ENCODE measurements around the gene TNS4.

The TNS4 gene

DNA sequence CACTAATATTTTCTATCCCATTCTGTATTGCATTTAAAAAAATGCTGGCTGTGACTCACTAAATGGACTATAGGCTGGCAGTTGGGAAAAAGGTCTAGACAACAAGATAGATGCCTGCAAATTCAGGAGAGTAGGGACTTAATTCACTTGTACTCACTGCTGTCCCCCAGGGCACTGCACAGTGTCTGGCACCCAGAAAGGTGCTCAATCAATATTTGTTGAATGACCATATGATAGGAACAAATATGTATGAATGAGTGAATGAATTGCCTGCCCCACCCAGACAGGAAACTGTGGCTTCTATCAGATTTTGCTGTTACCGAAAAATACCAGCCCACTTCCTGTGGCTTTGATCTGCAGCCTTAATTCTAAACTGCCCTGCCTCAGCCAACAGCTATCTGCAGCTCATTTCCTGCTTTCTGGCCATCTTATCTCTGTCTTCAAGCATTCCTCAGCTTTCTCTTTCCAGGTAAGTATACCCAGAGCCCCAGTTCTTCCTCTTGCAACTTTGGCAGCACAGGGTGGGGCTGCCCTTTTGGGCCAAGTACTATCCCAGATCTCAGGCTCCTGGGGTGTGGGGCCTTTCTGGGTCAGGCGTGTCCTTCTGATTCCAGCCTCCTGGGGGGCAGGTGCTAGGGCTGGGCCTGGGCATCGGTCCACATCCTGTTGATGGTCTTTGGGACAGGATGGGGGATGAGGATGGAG, 15.3 kb upstream of the TNS4 start:
- peak; percentile 53 to 66 for DNase-seq (ENCODE audit: low read depth in 2 of 2)

DNA sequence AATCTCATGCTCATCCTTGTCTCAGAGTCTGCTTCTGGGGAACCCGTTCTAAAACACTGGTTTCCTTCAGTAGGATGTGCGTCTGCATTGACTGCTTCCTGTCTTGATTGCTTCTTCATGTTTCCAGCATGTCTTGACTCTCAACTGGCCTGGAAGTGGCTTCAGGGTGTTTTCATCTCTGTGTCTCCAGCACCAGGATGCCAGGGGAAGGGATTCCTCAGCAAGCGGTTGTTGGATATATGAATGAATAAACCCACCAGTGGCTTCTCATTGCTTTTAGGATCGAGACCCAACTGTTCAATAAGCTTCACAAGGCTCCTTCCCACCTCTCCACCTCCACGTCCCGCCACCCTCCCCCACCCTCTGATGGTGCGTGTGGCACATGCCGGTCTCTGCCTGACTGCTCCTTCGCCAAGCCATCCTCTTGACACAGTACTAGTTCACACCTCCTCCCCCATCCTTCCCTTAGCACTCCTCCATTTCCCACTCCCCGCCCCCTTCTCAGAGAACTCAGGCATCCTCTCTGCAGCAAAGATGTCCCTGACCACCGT, 14.1 kb upstream of the TNS4 start:
- peak in 1 of 2 donors; percentile 19 for DNase-seq (ENCODE audit: low read depth in 2 of 2)

DNA sequence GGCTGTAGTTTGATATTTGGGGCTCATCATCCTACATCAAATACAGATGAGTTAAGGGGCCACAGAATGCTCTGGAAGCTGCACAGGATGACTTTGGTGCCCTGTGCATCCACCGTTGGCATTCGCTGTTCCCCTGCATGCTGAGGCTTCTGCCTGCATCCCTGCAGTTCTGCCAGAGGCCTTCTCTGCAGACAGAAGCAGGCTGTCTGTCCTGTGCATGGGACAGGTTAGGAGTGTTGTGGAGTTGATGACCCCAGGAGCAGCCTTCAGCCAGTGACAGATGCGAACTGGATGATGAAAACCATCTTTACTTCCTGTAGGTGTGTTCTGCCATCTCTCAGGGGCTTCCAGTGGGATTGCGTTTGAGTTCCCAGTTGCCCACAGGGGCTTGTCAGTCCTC, 13.6 kb upstream of the TNS4 start:
- DNase-seq (ENCODE audit: low read depth in 2 of 2), result no peak

DNA sequence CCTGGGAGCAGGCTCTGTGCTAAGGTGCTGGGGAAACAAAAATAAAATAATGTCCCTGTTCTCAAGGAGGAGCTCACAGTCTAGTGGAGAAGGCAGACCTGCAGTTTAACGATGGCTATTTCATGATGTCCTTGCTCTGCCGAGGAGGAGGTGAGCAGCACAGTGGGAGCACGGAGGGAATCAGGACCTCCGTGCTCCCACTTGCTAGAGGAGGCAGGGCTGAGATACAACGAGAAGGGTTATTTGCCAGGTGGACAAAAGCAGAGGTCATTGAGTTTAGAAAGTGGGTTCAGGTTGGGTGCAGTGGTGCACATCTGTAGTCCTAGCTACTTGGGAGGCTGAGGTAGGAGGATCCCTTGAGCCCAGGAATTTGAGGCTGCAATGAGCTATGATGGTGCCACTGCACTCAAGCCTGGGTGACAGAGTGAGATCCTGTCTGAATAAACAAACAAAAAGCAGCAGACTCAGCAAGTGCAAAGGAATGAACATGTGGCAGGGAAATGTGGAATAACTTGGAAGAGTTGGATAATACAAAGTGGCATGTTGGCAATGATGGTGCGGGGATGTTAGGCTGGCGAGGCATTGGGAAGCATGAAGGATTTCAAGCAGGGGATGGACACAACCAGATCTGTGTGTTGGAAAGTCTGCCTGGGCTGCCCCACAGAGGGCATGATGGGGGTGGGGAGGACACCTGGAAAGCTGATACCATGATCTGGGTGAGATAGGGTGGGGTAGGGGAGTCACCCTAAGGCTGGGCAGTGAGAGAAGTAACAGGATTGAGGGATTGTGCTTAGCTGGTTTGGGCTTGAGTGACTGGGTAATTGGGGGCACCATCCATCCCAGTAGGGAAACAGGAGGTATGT, 12.8 kb upstream of the TNS4 start:
- no peak for DNase-seq (ENCODE audit: low read depth in 2 of 2)

DNA sequence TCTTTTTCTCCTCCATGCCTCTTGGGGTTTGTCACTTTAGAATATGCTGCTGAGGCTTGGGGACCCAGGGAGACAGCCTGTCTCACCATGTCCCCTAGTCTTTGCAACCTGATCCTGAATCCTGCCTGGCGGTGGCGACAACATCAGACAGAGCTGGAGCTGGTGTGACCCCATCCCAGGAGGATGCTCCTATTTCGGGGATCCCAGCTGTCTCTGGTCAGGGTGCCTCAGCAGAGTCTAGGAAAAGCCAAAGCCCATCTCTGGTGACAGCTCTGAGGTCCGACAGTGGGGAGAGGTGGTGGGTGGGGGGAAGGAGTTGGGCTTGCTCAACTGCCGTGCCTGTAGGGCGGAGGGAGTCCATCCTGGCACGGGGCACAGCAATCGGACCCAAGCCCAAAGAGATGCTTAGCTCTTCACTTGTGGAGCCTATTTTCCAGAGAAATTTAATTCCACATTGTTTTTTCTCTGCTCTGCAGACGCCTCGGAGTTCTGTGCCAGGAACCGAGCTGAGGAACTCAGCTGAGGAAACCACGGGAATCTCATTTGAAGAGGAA, 10.3 kb upstream of the TNS4 start:
- no peak for DNase-seq (ENCODE audit: low read depth in 2 of 2)

DNA sequence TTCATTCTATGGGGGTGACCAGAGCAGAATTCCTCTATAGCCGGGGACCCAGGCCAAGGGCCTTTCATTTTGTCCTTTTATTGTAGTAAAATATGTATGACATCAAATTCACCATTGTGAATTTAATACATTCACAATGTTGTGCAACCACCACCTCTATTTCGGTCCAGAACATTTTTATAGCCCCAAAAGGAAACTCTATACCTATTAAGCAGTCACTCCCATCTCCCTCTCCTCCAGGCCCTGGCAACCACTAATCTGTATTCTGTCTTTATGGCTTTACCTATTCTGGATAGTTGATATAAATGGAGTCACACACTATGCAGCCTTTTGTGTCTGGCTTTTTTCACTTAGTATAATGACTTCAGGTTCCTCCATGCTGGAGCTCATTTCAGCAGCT, 9.7 kb upstream of the TNS4 start:
- DNase-seq (ENCODE audit: low read depth in 2 of 2), result no peak

DNA sequence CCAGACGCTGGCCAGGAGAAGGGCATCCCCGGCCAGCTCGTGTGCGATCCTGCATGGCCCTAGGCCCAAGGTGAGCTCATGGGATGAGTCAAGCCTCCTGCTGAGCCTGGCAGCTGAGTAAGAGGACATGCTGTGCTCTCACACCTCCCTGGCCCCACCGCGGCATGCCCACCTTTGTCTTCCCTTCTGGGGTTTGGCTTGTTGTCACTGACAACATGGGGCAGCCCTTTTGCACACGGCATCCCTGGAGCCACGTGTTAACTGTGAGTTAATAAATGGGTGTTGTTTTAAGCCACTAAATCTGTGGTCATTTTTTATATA, 8.9 kb upstream of the TNS4 start:
- no peak for DNase-seq (ENCODE audit: low read depth in 2 of 2)

DNA sequence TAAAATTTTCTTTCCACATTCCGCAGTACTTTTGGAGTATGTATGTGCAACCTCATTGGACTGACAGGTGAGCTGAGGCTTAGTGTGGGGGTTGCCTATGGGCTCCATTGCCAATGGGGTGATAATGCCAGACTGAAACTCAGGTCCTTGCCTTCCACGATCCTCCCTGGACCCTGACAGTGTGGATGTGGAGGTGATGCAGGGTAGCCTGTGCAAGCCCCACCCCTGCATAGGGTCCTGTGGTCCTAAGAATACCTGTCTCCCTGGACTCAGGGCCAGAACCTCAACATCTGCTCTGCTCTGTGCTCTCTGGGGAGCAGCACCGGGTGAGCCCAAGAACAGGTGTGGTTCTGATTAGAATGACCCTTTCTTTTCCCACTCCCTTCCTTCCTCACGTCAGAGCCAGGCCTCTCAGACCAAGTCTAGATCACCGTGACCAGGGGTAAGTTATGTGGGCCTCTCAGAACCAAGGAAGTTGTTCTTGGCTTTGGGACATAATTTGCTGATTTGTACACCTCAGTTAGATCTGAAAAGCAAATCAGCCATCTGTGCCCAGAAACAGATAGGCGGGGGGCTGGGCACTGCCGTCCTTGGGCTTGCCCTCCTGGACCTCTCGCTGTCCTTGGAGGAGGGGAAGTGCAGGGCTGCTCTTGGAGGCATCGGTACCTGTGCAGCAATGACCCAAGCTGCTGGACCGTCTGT, 8.4 kb upstream of the TNS4 start:
- DNase-seq (ENCODE audit: low read depth in 2 of 2), result no peak

DNA sequence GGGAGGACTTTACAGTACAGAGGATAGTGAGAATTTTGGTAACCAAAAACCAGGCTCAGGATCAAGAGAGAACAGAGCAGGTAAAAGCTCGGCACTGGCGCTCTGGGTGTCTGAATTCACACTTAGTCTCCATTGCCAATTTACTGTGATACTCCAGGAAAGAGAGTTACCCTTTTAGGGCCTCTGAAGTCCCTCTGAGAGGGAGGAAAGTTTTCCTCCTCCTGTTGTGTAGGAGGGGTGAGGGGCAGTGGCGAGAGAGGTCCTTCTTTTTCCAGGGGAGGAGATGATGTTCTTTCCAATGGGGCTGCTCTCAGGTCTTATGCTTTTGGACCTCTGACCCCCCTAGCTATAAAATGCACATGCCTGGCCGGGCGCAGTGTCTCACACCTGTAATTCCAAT, 5.4 kb upstream of the TNS4 start:
- DNase-seq (ENCODE audit: low read depth in 2 of 2), result no peak

DNA sequence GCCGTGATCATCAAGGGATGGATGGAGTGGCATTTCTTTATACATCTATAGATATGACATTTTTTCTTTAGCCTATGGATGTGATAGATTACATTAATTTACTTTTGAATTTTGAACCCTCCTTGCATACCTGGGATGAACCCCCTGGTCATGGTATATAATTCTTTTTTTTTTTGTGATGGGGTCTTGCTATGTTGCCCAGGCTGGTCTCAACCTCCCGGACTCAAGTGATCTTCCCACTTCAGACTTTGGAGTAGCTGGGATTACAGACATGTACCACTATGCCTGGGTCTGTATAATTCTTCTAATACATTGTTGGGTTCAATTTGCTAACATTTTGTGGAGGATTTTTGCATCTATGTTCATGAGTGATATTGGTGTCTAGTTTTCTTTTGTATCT, 1.7 kb upstream of the TNS4 start:
- DNase-seq (ENCODE audit: low read depth in 2 of 2), result no peak

DNA sequence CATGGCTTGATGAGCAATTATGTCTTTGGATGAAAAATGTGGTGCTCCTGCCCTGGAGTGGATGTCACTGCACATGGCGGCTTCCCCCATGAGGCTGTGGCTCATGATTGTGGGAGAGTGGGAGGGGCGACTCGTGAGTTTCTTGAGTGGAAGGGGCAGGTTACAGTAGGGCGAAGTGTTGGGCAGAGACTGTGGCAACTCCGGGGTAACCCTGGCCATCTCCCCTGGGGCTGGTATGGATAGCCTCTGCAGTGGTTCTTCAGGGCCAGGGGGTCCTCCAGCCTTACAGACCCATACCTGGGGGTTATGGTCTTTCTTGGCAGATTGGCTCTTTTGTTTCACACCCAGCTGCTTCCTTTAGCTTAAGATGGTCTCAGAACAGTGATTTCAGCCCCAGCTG, 1.3 kb upstream of the TNS4 start:
- DNase-seq (ENCODE audit: low read depth in 2 of 2), result no peak

DNA sequence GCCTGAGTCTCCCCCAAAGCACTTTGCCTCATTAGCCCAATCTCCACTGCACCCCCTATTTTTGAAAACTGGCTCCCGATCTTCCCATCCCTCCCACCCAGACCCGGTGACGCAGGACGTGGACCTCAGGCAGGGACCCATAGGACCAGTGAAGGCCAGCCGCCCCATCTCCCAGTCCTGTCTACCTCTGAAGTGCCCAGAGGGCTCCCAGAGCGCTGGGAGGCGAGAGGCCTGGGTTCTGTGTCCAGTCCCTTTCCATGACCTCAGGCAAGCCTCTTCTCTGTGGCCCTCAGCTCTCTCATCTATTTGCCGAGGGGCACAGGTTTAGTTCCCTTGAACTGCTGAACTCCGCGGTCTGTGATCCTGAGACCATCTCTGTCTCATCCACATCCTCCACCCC, 714 bp downstream of the TNS4 start:
- DNase-seq (ENCODE audit: low read depth in 2 of 2), result no peak

DNA sequence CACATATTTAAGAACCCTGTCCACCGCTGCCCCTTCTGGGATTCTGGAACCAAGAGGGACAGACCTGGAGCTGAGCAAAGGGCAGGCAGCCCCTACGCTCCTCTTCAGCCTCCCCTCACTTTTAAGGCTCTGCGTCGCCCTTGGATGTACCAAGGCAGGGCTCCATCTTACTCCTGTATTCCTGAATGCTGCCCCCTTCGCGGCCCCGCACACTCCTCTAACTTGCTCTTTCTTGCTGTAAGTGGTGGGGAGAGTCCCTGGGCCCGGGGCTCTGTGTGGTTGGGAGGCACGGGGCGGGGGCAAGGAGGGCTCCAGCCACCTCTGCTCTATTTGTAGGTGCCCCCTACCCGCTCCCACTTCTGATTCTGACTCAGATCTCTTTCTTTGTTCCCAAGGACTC, 1.2 kb downstream of the TNS4 start:
- no peak for DNase-seq (ENCODE audit: low read depth in 2 of 2)

DNA sequence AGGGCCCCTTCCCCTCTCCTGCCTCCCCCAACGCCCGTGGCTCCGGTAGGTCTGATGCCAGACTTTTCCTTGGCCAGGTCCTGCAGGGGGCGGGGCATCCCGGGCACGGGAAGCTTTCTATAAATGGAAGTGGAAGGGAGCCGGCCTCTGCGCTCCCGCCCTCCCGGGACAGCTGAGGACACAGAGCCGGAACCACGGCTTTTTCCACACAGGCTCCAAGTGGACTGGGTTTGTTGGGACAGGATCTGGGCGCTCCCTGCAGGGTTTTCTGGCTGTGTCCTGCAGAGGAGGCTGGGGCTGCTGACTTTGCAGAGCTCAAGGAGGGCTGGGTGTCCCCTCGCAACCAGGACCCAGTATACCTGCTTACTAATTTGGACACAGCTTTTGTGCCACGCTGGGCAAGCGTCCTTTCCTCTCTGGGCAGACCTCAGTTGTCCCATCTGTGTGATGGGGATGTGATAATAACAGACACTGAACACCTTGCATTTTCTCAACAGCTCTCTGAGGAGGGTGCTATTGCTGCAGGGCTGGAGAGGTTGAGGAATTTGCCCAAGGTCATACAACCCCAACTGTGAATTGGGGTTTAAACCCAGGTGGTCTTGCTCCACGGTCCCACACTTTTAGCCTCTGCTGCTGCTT, 1.8 kb downstream of the TNS4 start:
- no peak for DNase-seq (ENCODE audit: low read depth in 2 of 2)

DNA sequence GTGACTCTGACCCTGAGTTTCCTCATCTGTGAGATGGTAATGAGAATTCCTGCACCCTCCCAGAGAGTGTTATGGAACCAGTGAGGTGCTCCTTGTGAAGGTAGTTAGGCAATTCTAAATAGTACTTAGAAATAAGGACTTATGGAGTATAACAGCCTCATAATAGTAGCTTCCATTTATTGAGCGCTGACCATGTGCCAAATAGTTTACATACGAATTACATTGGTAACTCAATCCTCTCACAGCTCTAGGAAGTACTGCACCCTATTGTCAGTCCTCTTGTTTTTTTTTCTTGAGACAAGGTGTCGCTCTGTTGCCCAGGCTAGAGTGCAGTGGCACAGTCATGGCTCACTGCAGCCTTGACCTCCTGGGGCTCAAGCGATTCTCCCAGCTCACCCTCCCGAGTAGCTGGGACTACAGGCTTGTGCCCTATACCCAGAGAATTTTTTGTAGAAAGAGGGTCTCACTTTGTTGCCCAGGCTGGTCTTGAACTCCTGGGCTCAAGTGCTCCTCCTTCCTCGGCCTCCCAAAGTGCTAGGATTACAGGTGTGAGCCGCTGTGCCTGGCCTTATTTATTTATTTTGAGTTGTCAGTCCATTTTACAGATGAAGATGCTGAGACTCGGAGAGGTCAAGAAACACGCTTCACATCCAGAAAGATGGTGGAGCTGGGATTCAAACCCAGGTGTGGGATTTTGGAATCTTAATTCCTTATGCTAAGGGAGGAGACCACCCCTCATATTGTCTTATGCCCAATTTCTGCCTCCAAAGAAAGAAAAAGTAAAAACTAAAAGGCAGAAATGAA, 2.9 kb downstream of the TNS4 start:
- no peak for DNase-seq (ENCODE audit: low read depth in 2 of 2)

DNA sequence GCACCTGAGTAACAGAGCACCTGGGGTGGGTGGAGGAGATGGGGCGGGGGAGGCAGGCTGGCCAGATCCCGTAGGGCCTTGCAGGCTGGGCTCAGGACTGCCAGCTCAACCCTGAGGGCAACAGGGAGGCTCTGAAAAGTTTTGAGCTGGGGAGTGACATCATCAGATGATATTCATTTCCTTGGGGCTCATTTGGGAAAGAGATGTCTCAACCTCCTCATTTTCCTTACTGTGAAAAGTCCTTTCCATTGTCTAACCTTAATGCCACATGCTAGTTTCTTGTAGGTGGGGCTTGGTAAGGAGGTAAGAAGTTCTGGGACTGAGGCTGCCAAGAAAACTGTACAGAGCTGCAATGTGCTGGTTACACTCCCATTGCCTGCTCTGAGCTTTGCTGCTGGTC, 3.7 kb downstream of the TNS4 start:
- no peak for DNase-seq (ENCODE audit: low read depth in 2 of 2)

DNA sequence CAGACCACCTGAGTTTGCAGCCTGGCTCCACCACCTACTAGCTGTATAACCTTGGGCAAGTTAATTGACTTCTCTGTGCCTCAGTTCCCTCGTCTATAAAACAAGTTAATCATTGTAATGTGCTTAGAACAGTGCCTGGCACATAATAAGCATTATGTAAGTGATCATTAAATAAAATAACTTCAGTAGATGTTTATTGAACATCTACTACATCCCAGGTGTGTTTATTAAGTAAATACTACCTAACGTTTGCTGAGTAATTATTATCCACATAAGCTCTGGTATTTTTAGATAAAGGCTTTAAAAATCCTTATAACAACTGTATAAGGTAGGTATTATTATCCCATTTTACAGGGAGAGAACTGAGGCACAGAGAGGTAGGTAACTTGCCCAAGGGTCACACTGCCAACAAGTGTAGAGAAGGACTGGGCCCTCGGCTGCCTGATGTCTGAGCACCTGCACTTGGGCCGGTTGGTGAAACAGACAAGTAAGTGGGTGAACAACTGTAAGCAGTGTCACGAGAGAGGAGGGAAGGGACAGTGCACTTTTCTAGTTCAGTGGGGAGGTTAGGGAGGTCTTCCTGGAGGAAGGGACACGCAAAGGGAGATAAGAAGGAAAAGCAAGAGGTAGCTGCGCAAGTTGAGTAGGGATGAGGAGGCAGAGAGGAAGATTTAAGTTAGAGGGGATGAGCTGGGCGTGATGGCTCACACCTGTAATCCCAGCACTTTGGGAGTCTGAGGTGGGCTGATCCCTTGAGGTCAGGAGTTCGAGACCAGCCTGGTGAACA, 4.6 kb downstream of the TNS4 start:
- DNase-seq (ENCODE audit: low read depth in 2 of 2), result no peak

DNA sequence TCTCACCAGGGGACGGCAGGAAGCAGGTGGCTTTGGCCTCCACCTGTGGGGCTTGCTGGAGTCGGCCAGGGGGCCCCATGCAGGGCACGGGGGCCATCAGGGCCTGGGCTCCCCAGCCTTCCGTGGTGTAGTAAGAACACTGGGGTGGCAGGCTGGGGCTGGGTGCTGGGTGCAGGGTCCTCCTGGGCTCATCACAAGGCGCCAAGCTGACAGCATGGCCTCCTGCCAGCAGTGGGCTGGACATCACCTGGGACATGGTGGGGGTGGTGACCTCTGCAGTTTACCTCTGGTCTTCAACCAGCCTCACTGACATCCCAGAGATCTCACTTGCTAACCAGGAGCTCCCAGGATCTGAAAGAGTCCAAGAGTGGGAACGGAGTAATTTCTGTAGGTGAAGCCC, 5.3 kb downstream of the TNS4 start:
- DNase-seq (ENCODE audit: low read depth in 2 of 2), result no peak

DNA sequence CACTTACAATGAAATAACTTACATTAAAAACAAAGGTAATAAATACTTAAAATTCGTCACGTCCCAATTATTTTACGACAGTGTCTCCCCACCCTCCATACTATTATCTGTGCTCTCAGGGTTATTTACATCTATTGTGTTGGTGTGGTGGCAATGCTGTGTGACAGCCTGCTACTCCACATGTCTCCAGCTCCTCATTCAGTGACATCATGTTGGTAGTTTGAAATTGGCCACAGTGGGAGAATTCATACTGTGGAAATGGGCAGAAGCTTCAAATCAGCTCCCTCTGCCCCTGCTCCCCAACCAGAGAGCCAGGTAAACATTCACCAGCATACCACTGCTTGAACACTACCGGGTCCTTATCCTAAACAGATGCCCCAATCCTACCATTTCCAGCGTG, 6.3 kb downstream of the TNS4 start:
- no peak for DNase-seq (ENCODE audit: low read depth in 2 of 2)

DNA sequence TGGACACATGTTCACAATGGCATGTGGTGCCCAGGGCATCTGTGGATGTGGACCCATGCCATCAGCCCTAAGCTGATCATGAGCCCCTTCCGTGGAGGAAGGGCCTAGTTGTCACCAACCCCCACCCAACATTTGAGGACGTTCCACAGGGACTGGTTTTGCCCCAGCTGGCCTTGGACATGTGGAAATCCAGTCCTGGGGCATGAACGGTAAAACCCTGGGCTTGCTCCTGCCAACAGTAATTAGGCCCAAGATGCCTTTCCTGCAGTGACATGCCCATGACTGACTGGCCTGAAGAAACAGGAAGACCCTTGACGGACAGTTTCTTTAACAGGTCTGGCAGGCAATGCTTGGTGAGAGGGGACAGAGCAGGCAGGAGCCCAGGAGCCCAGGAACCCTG, 7.7 kb downstream of the TNS4 start:
- no peak for DNase-seq (ENCODE audit: low read depth in 2 of 2)

Data from stimulated activated CD8-positive, alpha-beta memory T cell treated with anti-CD3 and anti-CD28 coated beads, Interleukin-7, amount 100 ng/mL, for 4 hours (primary cell).